ENCODE data around the gene SPDEF.

DNA sequence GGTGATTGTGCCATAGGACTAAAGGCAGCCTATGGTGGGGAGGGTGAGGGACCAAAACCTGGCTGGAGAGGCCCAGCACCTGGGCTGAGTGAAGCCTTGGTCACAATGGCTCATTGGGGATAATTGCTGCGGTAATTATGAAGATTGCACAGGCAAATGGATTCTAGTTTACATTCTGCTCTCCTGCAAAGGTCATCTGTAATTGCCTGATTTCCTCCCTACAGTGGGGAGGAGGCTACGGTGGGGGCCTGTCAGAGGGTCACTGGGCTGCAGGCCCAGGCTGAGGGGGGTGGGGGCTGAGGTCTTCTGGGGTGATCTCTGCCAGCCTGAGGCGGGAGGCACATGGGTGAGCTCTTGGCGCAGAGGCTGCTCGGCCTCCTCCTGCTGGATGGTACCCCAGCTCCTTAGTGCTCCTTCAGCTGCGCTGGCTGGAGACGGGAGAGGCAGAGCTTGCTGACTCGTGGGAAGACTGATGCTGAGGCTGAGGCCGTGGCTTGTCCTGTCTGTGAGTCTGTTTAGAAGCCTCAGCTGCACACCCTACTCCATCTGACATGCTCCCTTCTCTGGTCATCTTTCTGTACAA is 59.9 kb downstream of the SPDEF start:
- TF ChIP-seq POLR2A (IDR thresholded peaks at IDR 0.05; ENCODE audit: low read depth, low read length) (no peak), TAF1 (IDR thresholded peaks at IDR 0.05; ENCODE audit: low read depth, low read length) (no peak), POLR2AphosphoS5 (IDR thresholded peaks at IDR 0.05; ENCODE audit: low read depth, low read length) (no peak)

Measured in GM12891 (cell line).